HEK293 (cell line): ENCODE measurements around the gene SSC4D.

ENCODE experiments used
- CTCF ChIA-PET: fragments of 350-600 bp; formaldehyde crosslinking; extraction: SDS; loops from one replicate; lab custom pipeline; 2021; ENCODE audit warnings: antibody characterized with exemption; lab: Yijun Ruan, JAX
- POLR2A ChIA-PET: fragments of 300-600 bp; formaldehyde crosslinking; extraction: SDS; loops from one replicate; lab custom pipeline; 2020; ENCODE audit warnings: antibody characterized with exemption, inconsistent platforms; lab: Yijun Ruan, JAX
- H3K27ac ChIP-seq: fragments of 200-500 bp; sonication (Bioruptor generic); 2 replicates; pipeline ENCODE4 v1.5.1; 2014; ENCODE audit warnings: low read depth, low read length, control low read depth, inconsistent platforms; ENCODE audit errors: extremely low read depth
- H3K36me3 ChIP-seq, 2 experiments: fragments of 200-500 bp in 1 of 2; sonication (Bioruptor generic) in 1 of 2; 1 replicate in 1 of 2; 2 replicates in 1 of 2; pipeline ENCODE4 v1.5.1; 2014 to 2017; ENCODE audit warnings: inconsistent platforms in 2 of 2, low read length in 2 of 2; ENCODE audit not compliant: control insufficient read depth in 2 of 2, insufficient read depth in 1 of 2
- H3K4me1 ChIP-seq: fragments of 200-500 bp; sonication (Bioruptor generic); 2 replicates; pipeline ENCODE4 v1.5.1; 2014; ENCODE audit warnings: mild to moderate bottlenecking, low read length, inconsistent platforms; ENCODE audit not compliant: control insufficient read depth, insufficient read depth
- H3K4me3 ChIP-seq: 2 replicates; pipeline ENCODE4 v1.5.1; 2011; ENCODE audit warnings: low read depth, mild to moderate bottlenecking, control low read depth, low read length, moderate library complexity
- H3K9me3 ChIP-seq: fragments of 200-500 bp; sonication (Bioruptor generic); 2 replicates; pipeline ENCODE4 v1.5.1; 2014; ENCODE audit warnings: low read depth, low read length, inconsistent platforms; ENCODE audit not compliant: control insufficient read depth, insufficient read depth
- GLI2 ChIP-seq: fragments of 450-650 bp; formaldehyde crosslinking; IDR thresholded peaks from 2 replicates; pipeline ENCODE4; 2017; ENCODE audit warnings: missing biosample characterization, missing genetic modification characterization, low read depth, borderline replicate concordance
- HOXA7 ChIP-seq: sonication (generic); formaldehyde crosslinking; IDR thresholded peaks from 2 replicates; pipeline ENCODE4 v1.8.1; 2022; ENCODE audit warnings: missing genetic modification reagents, borderline replicate concordance
- PRDM1 ChIP-seq: fragments of 450-650 bp; formaldehyde crosslinking; IDR thresholded peaks from 2 replicates; pipeline ENCODE4; 2016; ENCODE audit warnings: missing biosample characterization, missing genetic modification characterization
- ZBTB17 ChIP-seq: fragments of 450-650 bp; formaldehyde crosslinking; IDR thresholded peaks from 2 replicates; pipeline ENCODE4 v1.5.1; 2016; ENCODE audit warnings: missing biosample characterization, missing genetic modification characterization
- ZBTB44 ChIP-seq: fragments of 450-650 bp; IDR thresholded peaks from 2 replicates; pipeline ENCODE4 v1.5.1; 2018; ENCODE audit warnings: missing biosample characterization, mild to moderate bottlenecking, missing genetic modification characterization
- ZBTB48 ChIP-seq: fragments of 450-650 bp; formaldehyde crosslinking; IDR thresholded peaks from 2 replicates; pipeline ENCODE4 v1.5.1; 2016; ENCODE audit warnings: missing biosample characterization, missing genetic modification characterization
- ZEB2 ChIP-seq: fragments of 450-650 bp; formaldehyde crosslinking; IDR thresholded peaks from 2 replicates; pipeline ENCODE4 v1.5.1; 2016; ENCODE audit warnings: missing biosample characterization, missing genetic modification characterization
- ZNF140 ChIP-seq: fragments of 450-650 bp; formaldehyde crosslinking; IDR thresholded peaks from 2 replicates; pipeline ENCODE4 v1.5.1; 2016; ENCODE audit warnings: missing biosample characterization, missing genetic modification characterization
- ZNF211 ChIP-seq: fragments of 450-650 bp; formaldehyde crosslinking; IDR thresholded peaks from 2 replicates; pipeline ENCODE4 v1.5.1; 2016; ENCODE audit warnings: low read depth, missing biosample characterization, missing genetic modification characterization
- ZNF26 ChIP-seq: fragments of 450-650 bp; formaldehyde crosslinking; IDR thresholded peaks from 2 replicates; pipeline ENCODE4 v1.5.1; 2016; ENCODE audit warnings: missing biosample characterization, missing genetic modification characterization
- ZNF311 ChIP-seq: fragments of 450-650 bp; formaldehyde crosslinking; IDR thresholded peaks from 2 replicates; pipeline ENCODE4 v1.5.1; 2017; ENCODE audit warnings: missing biosample characterization, missing genetic modification characterization, borderline replicate concordance
- ZNF398 ChIP-seq: fragments of 450-650 bp; formaldehyde crosslinking; IDR thresholded peaks from 2 replicates; pipeline ENCODE4 v1.5.1; 2017; ENCODE audit warnings: missing biosample characterization, missing genetic modification characterization
- ZNF423 ChIP-seq: fragments of 450-650 bp; formaldehyde crosslinking; IDR thresholded peaks from 2 replicates; pipeline ENCODE4 v1.5.1; 2016; ENCODE audit warnings: missing biosample characterization, missing genetic modification characterization
- ZNF473 ChIP-seq: fragments of 450-650 bp; formaldehyde crosslinking; IDR thresholded peaks from 2 replicates; pipeline ENCODE4 v1.5.1; 2017; ENCODE audit warnings: missing biosample characterization, missing genetic modification characterization
- ZNF529 ChIP-seq: fragments of 450-650 bp; formaldehyde crosslinking; IDR thresholded peaks from 2 replicates; pipeline ENCODE4 v1.5.1; 2017; ENCODE audit warnings: missing genetic modification characterization, missing biosample characterization; ENCODE audit not compliant: insufficient replicate concordance
- ZNF580 ChIP-seq: fragments of 450-650 bp; formaldehyde crosslinking; IDR thresholded peaks from 2 replicates; pipeline ENCODE4 v1.5.1; 2016; ENCODE audit warnings: missing biosample characterization, missing genetic modification characterization
- ZNF692 ChIP-seq: fragments of 450-650 bp; formaldehyde crosslinking; IDR thresholded peaks from 2 replicates; pipeline ENCODE4 v1.5.1; 2016; ENCODE audit warnings: missing biosample characterization, missing genetic modification characterization
- TF ChIP-seq, protein P1 (sequence below): fragments of 450-650 bp; formaldehyde crosslinking; IDR thresholded peaks from 2 replicates; pipeline ENCODE4 v1.5.1; 2016; ENCODE audit warnings: missing biosample characterization, missing genetic modification characterization
- TF ChIP-seq, protein P2 (sequence below): fragments of 450-650 bp; formaldehyde crosslinking; IDR thresholded peaks from 2 replicates; pipeline ENCODE4 v1.5.1; 2017; ENCODE audit warnings: missing biosample characterization, missing genetic modification characterization
- TF ChIP-seq, protein P3 (sequence below): fragments of 450-650 bp; formaldehyde crosslinking; IDR thresholded peaks from 2 replicates; pipeline ENCODE4 v1.5.1; 2016; ENCODE audit warnings: missing biosample characterization, missing genetic modification characterization

SSC4D gene

DNA sequence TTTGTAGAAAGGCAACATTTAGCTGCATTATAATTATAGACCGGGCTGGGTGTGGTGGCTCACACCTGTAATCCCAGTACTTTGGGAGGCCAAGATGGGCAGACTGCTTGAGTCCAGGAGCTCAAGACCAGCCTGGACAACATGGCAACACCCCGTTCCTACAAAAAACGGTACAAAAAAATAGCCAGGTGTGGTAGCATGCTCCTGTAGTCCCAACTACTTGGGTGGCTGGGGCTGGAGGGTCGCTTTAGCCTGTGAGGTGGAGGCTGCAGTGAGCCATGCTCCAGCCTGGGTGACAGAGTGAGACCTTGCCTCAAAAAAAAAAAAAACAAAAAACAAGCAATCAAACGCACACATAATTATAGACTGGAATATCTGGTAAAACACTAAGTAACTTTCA, 55.8 kb downstream of the SSC4D start:
- Histone ChIP-seq H3K4me3 (no peak overlapping the region), H3K36me3 (peaks cover 10 to 45% of the 10 kb centered on the region in 2 experiments), H3K9me3 (no peaks in the 10 kb centered on the region), H3K4me1 (no peaks in the 10 kb centered on the region), H3K27ac (no peak overlapping the region)
- TF ChIP-seq ZNF140 (tag by site-specific recombination): no peak
- no peak for TF ChIP-seq ZNF529 (tag by site-specific recombination)
- TF ChIP-seq ZEB2 (tag by site-specific recombination): no peak
- TF ChIP-seq, protein P1, sequence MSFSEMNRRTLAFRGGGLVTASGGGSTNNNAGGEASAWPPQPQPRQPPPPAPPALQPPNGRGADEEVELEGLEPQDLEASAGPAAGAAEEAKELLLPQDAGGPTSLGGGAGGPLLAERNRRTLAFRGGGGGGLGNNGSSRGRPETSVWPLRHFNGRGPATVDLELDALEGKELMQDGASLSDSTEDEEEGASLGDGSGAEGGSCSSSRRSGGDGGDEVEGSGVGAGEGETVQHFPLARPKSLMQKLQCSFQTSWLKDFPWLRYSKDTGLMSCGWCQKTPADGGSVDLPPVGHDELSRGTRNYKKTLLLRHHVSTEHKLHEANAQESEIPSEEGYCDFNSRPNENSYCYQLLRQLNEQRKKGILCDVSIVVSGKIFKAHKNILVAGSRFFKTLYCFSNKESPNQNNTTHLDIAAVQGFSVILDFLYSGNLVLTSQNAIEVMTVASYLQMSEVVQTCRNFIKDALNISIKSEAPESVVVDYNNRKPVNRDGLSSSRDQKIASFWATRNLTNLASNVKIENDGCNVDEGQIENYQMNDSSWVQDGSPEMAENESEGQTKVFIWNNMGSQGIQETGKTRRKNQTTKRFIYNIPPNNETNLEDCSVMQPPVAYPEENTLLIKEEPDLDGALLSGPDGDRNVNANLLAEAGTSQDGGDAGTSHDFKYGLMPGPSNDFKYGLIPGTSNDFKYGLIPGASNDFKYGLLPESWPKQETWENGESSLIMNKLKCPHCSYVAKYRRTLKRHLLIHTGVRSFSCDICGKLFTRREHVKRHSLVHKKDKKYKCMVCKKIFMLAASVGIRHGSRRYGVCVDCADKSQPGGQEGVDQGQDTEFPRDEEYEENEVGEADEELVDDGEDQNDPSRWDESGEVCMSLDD (tag by site-specific recombination): no peak
- TF ChIP-seq, protein P2, sequence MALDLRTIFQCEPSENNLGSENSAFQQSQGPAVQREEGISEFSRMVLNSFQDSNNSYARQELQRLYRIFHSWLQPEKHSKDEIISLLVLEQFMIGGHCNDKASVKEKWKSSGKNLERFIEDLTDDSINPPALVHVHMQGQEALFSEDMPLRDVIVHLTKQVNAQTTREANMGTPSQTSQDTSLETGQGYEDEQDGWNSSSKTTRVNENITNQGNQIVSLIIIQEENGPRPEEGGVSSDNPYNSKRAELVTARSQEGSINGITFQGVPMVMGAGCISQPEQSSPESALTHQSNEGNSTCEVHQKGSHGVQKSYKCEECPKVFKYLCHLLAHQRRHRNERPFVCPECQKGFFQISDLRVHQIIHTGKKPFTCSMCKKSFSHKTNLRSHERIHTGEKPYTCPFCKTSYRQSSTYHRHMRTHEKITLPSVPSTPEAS (tag by site-specific recombination): no peak
- TF ChIP-seq ZNF211: no peak
- TF ChIP-seq ZNF692 (tag by site-specific recombination): no peak
- TF ChIP-seq HOXA7 (CRISPR knock-in tag): no peak
- TF ChIP-seq ZBTB17 (tag by site-specific recombination): no peak
- no peak for TF ChIP-seq PRDM1
- no peak for TF ChIP-seq ZNF26
- no peak for TF ChIP-seq ZNF580
- TF ChIP-seq ZBTB48 (tag by site-specific recombination): no peak
- TF ChIP-seq ZBTB44 (tag by site-specific recombination): no peak
- no peak for TF ChIP-seq GLI2 (tag by site-specific recombination)
- TF ChIP-seq ZNF311: no peak
- TF ChIP-seq, protein P3, sequence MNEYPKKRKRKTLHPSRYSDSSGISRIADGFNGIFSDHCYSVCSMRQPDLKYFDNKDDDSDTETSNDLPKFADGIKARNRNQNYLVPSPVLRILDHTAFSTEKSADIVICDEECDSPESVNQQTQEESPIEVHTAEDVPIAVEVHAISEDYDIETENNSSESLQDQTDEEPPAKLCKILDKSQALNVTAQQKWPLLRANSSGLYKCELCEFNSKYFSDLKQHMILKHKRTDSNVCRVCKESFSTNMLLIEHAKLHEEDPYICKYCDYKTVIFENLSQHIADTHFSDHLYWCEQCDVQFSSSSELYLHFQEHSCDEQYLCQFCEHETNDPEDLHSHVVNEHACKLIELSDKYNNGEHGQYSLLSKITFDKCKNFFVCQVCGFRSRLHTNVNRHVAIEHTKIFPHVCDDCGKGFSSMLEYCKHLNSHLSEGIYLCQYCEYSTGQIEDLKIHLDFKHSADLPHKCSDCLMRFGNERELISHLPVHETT (tag by site-specific recombination): no peak
- TF ChIP-seq ZNF398: no peak
- no peak for TF ChIP-seq ZNF423 (tag by site-specific recombination)
- TF ChIP-seq ZNF473 (tag by site-specific recombination): no peak
- POLR2A ChIA-PET: interaction anchor here (0.8 to 2.1 kb wide), 2 partner anchors 11 to 34 kb away, joined by 7 to 11 read pairs; no protein-coding TSS in a partner anchor
- CTCF ChIA-PET: no interaction called here
